NCI-H2227 (cell line): ENCODE results near the gene HYKK.
"Not testable (repeated sequence)": the region's sequence is repeated elsewhere in the genome, so short reads cannot be mapped to it uniquely, and the experiment has no call there.

Source experiments
- DNase-seq: peaks from one replicate; lab custom pipeline; 2025; ENCODE audit not compliant: unreplicated experiment; lab: John Stamatoyannopoulos, UW

HYKK gene

DNA sequence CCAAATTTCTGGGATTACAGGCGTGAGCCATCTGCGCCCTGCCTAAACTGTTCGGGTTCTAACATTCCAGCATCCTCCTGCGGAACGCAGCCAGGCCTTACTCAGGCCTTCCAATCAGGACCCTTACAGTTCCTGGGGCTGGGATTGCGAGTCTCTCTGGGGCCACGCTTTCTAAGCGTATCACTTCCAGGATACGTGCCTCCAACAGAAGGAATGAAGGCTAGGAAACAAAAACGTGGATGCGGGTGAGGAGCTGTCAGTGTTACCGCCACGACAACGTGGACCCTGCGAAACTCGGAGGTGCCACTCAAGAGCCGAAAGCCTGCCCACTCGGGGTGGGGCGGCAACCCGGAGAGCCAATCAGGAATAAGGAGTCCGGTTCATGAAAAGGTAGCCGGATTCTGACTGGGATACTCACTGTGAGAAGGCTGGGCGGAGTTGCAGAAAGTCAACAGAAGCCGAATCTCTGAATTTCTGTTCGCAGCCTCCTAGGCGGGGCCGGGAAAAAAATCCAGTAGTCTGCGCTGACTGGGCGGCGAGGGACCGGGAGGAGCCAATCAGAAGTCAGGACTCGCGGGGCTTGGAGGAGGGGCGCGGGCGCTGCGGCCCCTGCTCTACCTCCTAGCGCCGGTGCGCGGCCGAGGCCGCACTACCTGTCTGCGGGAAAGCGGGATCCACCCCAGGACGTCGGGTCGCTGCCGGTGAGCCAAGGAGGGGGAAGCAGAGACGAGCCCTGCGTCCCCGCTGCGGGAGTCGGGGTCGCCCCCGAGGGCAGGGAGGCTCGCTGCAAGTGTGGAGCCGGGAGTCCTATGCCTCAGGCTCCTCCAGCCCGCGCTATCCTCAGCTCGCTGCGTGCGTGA is at the start of gene HYKK:
HYKK (plus strand) TSS at position 607 of the 860 bp plus-strand sequence. CDS start 5,512 bp downstream, outside the sequence.
- peak; percentile 95 for DNase-seq

DNA sequence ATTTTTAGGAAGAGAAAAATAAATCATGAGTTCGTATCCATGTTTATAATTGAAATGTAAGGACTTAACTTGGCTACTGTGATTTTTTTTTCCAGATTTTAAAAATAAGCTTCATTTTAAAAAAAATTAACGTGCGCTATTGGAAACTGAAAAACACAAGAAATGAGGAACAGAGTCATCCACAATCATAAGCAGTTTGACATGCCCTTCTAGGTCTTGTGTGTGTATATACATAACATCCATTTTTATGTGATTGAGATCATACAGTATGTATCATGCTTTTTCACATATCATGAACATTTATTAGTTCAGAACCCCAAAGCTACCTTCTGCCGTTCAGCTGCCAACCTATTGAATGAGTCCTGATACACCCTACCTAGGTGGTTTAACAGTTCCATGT is 46.6 kb upstream of the HYKK start:
- no peak for DNase-seq

DNA sequence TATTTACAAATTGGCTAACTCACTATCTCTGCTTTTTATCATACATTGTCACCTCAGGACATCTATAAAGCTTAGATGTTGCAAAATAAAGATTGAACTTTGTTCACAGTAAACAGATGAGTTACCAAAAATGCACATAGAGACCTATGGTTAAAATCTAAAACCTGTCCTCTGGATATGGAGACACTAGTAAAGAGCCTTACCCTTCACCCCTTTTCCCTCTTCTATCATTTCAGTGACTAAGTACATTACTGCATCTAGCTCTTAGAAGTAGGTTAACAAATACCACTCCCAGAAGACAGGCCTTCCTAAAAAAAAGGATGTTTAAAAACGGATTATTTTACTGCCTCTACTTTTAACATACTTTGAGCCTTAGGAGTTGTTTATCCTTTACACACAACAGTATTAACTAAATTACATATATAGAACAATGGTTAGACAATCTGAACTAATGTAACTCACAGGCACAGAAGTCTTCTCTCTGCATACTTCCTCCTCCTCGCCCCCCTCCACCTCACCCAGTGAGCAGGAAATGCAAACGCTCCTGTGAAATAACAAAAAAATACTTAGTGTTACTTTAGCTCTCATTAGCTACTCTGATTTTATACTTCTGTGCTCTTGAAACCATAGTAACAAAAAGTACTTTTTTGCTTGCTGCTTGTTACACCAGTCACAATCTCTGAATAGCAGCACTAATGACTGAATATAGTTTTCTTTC is 46.0 kb upstream of the HYKK start:
- DNase-seq = no peak

DNA sequence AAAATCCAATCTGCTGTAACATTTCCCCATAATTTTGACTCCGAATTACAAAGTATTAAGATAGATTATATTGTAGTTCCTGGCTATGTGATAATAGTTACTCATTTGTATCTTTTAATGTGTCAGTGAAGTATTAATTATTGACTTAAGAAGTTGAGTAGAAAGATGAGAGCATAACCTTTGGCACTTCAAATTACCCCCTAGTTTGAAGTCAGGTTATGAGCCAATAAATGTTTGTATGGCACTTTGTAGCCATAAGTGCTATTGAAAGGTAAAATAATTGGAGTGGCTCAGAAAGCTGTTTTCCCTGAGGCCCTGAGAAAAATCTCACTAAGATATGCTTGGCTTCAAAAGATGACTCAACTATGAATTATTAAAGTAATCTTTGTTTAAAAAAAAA is 38.3 kb upstream of the HYKK start:
- DNase-seq = no peak

DNA sequence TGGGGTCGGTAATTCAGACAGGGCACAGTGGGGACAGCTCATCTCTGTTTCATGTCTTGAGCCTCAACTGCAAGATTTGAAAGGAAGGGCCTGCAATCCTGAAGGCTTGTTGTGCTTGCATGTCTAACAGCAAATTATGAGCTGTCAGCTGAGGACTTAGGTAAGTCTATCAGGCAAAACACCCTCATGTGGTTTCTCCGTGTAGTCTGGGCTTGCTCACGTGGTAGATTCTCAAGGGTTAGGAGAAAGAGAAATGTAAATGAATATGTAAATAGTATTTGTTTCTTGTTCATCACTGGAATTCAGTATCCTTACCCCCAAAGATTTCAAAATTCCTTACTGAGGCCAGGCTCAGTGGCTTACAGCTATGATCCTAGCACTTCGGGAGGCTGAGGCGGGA is 30.1 kb upstream of the HYKK start:
- no peak for DNase-seq

DNA sequence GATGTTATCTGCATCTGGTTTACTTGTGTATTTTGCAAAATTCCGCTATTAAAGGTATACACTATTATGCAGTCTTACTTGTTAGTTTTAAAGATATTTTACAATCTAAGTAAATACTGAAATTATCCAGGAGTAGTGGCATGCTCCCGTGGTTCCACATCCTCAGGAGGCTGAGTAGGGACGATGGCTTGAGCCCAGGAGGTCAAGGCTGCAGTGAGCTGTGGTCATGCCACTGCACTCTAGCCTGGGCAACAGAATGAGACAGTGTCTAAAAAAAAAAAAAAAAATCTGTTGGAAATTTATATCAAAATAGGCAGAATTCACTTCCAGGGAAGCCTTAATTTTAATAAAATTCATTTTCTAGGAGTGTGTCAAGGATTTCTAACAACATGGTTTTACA is 27.7 kb upstream of the HYKK start:
- no peak for DNase-seq

DNA sequence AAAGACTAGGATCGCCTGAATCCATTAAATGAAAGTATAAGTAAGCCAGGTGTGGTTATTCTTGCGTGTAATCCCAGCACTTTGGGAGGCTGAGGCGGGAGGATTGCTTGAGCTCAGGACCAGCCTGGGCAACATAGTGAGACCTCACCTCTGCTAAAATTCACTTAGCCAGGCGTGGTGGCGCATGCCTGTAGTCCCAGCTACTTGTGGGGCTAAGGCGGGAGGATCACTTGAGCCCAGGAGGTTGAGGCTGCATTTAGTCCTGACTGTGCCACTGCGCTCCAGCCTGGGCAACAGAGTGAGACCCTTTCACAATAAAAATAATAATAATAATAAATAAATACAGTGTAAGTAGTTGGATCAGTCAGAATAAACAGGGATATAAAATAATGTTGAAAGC is 25.5 kb upstream of the HYKK start:
- DNase-seq = no peak

- DNase-seq = no peak
Measured at GRCh38 chr15:78492872-78493271, 14.5 kb upstream of the HYKK start.

DNA sequence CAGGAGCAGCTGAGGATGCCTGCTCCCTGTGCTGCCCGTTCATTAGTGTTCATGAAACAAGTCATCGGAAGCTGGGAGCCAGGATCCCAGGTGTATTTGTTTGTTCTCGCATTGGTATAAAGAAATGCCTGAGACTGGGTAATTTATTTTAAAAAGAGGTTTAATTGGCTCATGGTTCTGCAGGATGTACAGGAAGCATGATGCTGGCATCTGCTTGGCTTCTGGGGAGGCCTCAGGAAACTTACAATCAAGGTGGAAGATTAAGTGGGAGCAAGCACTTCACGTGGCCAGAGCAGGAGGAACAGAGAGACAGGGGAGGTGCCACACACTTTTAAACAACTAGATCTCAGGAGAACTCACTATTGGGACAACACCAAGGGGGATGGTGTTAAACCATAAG is 5.5 kb upstream of the HYKK start:
- DNase-seq = no peak

- no peak for DNase-seq
Measured at GRCh38 chr15:78502641-78503040, 4.7 kb upstream of the HYKK start.

- no peak for DNase-seq
Measured at GRCh38 chr15:78507831-78508160, 419 bp downstream of the HYKK start.

- no peak for DNase-seq
Measured at GRCh38 chr15:78508272-78508671, 895 bp downstream of the HYKK start.

DNA sequence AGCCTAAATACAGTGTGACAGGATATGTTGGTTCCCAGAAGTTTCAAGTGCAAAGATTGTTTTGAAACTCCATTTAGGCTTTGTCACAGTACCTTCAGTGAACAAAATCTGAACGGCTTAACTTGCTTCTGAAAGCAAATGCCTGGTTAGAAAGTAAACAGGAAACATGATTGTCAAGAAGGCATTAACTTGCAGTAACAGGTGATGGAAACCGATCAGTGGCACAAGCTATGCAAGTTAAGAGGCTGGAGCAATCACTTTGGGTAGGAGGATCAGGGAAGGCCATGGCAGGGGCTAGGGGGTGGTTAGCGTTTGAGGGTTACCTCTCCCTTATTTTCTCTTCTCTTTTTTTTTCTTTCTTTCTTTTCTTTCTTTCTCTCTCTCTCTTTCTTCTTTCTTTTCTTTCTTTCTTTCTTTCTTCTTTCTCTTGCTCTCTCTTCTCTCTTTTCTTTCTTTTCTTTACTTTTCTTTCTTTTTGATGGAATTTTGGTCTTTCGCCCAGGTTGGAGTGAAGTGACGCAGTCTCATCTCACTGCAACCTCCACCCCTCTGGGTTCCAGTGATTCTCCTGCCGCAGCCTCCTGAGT is 2.4 kb downstream of the HYKK start:
- no peak for DNase-seq

DNA sequence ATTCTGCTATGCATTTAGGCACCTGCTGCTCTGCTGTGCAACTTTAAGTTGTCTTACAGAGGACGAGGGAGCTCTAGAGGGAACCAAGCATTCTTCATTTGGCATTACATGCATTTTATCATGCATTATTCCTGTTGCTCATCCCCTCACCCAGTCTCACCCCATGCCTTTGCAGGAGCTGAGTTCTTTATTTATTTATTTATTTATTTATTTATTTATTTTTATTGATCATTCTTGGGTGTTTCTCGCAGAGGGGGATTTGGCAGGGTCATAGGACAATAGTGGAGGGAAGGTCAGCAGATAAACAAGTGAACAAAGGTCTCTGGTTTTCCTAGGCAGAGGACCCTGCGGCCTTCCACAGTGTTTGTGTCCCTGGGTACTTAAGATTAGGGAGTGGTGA is 12.7 kb downstream of the HYKK start:
- DNase-seq = not testable (repeated sequence)

GRCh38 chr15:78524230-78524629 is 16.9 kb downstream of the HYKK start:
- DNase-seq = no peak

- no peak for DNase-seq
Measured at GRCh38 chr15:78527325-78527724, 19.9 kb downstream of the HYKK start.

- peak; percentile 1 for DNase-seq
Measured at GRCh38 chr15:78533331-78533730, 26.0 kb downstream of the HYKK start.

DNA sequence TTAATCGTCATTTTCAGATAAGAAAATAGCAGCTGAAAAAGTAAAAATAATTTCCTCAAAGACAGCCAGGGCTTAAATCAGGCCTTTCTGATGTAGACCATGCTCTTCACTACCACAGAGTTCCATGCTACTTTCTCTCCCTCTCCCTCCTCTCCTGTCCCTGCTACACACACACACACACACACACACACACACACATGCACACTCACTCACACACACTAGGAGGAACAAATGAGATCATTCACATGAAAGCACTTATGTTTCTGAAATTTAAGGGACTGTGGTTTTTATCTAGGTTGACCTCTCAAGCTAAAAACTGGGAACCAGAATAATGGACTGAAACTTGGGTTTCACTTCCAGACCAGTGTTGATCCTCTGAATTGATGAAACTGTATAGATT is 28.8 kb downstream of the HYKK start:
- DNase-seq = no peak

- no peak for DNase-seq
Measured at GRCh38 chr15:78537266-78537905, 30.0 kb downstream of the HYKK start.

- DNase-seq = no peak
Measured at GRCh38 chr15:78538358-78538757, 31.0 kb downstream of the HYKK start.

DNA sequence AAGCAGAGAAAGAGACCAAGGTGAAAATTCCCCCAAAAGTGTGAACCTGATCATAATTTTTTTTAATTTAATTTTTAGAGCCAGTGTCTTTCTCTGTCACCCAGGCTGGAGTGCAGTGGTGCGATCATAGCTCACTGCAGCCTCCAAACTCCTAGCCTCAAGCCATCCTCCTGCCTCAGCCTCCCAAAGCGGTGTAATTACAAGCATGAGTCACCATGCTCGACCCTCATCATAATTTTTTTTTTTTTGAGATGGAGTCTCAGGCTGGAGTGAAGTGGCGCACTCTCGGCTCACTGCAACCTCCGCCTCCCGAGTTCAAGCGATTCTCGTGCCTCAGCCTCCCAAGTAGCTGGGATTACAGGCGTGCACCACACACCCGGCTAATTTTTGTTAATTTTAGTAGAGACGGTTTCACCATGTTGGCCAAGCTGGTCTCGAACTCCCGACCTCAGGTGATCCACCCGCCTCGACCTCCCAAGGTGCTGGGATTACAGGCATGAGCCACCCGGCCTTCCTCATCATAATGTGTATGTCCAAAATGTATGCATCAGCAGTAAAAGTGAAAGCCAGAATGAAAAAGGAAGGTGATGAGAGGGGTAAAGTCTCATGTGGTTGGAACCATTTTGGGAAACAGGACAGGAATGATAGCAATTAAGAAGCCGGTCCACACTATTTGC is 32.2 kb downstream of the HYKK start:
- DNase-seq = not testable (repeated sequence)
